ENCODE results near the gene AIDA.

DNA sequence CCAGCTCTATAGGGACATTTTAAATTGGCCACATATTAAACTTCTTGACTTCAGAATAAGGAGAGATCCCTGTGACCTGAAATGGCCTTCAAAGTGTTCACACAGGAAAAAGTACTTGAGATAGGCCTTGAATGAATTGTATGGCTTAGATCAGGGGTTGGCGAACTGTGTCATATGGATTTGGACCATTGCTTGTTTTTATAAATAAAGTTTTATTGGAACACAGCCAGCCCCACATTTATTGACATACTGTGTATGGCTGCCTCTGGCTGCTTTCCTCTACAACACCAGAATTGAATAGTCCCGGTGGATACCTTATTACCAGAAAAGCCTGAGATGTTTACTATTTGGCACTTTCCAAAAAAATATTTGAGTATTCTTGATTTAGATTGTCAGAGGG lies 4.1 kb upstream of the AIDA start:
- TF ChIP-seq, protein P1, sequence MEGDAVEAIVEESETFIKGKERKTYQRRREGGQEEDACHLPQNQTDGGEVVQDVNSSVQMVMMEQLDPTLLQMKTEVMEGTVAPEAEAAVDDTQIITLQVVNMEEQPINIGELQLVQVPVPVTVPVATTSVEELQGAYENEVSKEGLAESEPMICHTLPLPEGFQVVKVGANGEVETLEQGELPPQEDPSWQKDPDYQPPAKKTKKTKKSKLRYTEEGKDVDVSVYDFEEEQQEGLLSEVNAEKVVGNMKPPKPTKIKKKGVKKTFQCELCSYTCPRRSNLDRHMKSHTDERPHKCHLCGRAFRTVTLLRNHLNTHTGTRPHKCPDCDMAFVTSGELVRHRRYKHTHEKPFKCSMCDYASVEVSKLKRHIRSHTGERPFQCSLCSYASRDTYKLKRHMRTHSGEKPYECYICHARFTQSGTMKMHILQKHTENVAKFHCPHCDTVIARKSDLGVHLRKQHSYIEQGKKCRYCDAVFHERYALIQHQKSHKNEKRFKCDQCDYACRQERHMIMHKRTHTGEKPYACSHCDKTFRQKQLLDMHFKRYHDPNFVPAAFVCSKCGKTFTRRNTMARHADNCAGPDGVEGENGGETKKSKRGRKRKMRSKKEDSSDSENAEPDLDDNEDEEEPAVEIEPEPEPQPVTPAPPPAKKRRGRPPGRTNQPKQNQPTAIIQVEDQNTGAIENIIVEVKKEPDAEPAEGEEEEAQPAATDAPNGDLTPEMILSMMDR (IDR thresholded peaks at IDR 0.05), result no peak
- TF ChIP-seq POLR2A (IDR thresholded peaks at IDR 0.05), result no peak
- no peak for TF ChIP-seq EP300 (IDR thresholded peaks at IDR 0.05; ENCODE audit: low read depth)
- TF ChIP-seq POLR2AphosphoS5 (IDR thresholded peaks at IDR 0.05), result no peak
